ENCODE measurements around the gene ENDOU. TPM values are rescaled to one million over a fixed set of nuclear protein-coding genes. Genes with fewer than 3 reads are reported as not detected.

The ENDOU gene
- total RNA-seq, 1 donor from 2014 or later = not detected

- peak; percentile 88 to 92 for ATAC-seq
- Histone ChIP-seq H3K4me3 (peak overlapping the region; percentile 1), H3K9me3 (no peaks in the 10 kb centered on the region), H3K27ac (peak overlapping the region; percentile 79), H3K36me3 (no peaks in the 10 kb centered on the region), H3K4me1 (peaks cover 70% of the 10 kb centered on the region), H3K27me3 (ENCODE audit: low read depth) (no peaks in the 10 kb centered on the region)
- TF ChIP-seq CTCF (IDR thresholded peaks at IDR 0.05) = no peak
- intact Hi-C loops (cut with DNase I) = no loop called here
- peak; percentile 91 for DNase-seq
These were observed 11.8 kb upstream of the ENDOU start for GRCh38 chr12:47736877-47737676.

- peaks cover 62% of the 10 kb centered on the region for H3K4me1 ChIP-seq
- peak overlapping the region; percentile 79 for H3K27ac ChIP-seq
These were observed 10.9 kb upstream of the ENDOU start for GRCh38 chr12:47736216-47736615.

GRCh38 chr12:47735649-47736048 is 10.4 kb upstream of the ENDOU start:
- DNase-seq (no peak), ATAC-seq (no peak)
- no peaks in the 10 kb centered on the region for H3K36me3 ChIP-seq
- no peak overlapping the region for H3K4me3 ChIP-seq
- TF ChIP-seq CTCF (IDR thresholded peaks at IDR 0.05) = no peak
- H3K9me3 ChIP-seq = no peaks in the 10 kb centered on the region
- peaks cover 59% of the 10 kb centered on the region for H3K4me1 ChIP-seq
- peak overlapping the region; percentile 79 for H3K27ac ChIP-seq
- no peaks in the 10 kb centered on the region for H3K27me3 ChIP-seq (ENCODE audit: low read depth)
- intact Hi-C loops (cut with DNase I) = no loop called here

More at GRCh38 chr12:47736216-47736615, 10.9 kb upstream of the ENDOU start:
- DNase-seq = no peak
- no peaks in the 10 kb centered on the region for H3K9me3 ChIP-seq
- no peak overlapping the region for H3K4me3 ChIP-seq
- no peaks in the 10 kb centered on the region for H3K27me3 ChIP-seq (ENCODE audit: low read depth)
- intact Hi-C loops (cut with DNase I) = no loop called here
- H3K36me3 ChIP-seq = no peaks in the 10 kb centered on the region
- no peak for TF ChIP-seq CTCF (IDR thresholded peaks at IDR 0.05)
- no peak for ATAC-seq

GRCh38 chr12:47734725-47735480 is 9.6 kb upstream of the ENDOU start:
- no peak for TF ChIP-seq CTCF (IDR thresholded peaks at IDR 0.05)
- H3K27ac ChIP-seq = peak overlapping the region; percentile 79

GRCh38 chr12:47733142-47733541 is 7.9 kb upstream of the ENDOU start:
- DNase-seq (no peak), ATAC-seq (no peak)
- Histone ChIP-seq H3K4me1 (peaks cover 58% of the 10 kb centered on the region), H3K27ac (no peak overlapping the region), H3K36me3 (no peaks in the 10 kb centered on the region), H3K27me3 (ENCODE audit: low read depth) (no peaks in the 10 kb centered on the region), H3K4me3 (no peak overlapping the region), H3K9me3 (no peaks in the 10 kb centered on the region)
- intact Hi-C loops (cut with DNase I) = no loop called here
- TF ChIP-seq CTCF (IDR thresholded peaks at IDR 0.05) = no peak

More at GRCh38 chr12:47734725-47735480, 9.6 kb upstream of the ENDOU start:
- Histone ChIP-seq H3K4me3 (no peak overlapping the region), H3K9me3 (no peaks in the 10 kb centered on the region), H3K4me1 (peaks cover 59% of the 10 kb centered on the region), H3K27me3 (ENCODE audit: low read depth) (no peaks in the 10 kb centered on the region), H3K36me3 (no peaks in the 10 kb centered on the region)
- ATAC-seq (no peak), DNase-seq (no peak)
- intact Hi-C loops (cut with DNase I) = no loop called here

All from lower lobe of right lung (tissue), 2 donors.